ENCODE data around the gene GREB1. TPM values are rescaled to one million over a fixed set of nuclear protein-coding genes. Genes with fewer than 3 reads are reported as not detected.

The GREB1 gene
- total RNA-seq, 1 donor from 2014 or later, result 6.8 TPM

GRCh38 chr2:11566383-11566782 is 32.5 kb downstream of the GREB1 start:
- H3K9ac ChIP-seq (ENCODE audit: low read depth in 1 of 3, low read length in 3 of 3), result no peak overlapping the region
- no peaks in the 10 kb centered on the region for H3K9me3 ChIP-seq (ENCODE audit: control insufficient read depth in 3 of 3, low read length in 3 of 3)
- no peaks in the 10 kb centered on the region for H3K27me3 ChIP-seq (ENCODE audit: control insufficient read depth in 3 of 3, insufficient read depth in 3 of 3, low read length in 3 of 3)
- H3K4me1 ChIP-seq (ENCODE audit: control insufficient read depth in 3 of 3, insufficient read depth in 3 of 3, low read length in 3 of 3), result no peaks in the 10 kb centered on the region
- no peak overlapping the region for H3K27ac ChIP-seq (ENCODE audit: low read depth, low read length)
- H3K36me3 ChIP-seq (ENCODE audit: control insufficient read depth in 3 of 3, insufficient read depth in 3 of 3, low read length in 3 of 3), result no peaks in the 10 kb centered on the region
- no peak overlapping the region for H3K4me3 ChIP-seq (ENCODE audit: low read length in 3 of 3)

GRCh38 chr2:11567631-11568031 is 33.8 kb downstream of the GREB1 start:
- H3K36me3 ChIP-seq (ENCODE audit: control insufficient read depth in 3 of 3, insufficient read depth in 3 of 3, low read length in 3 of 3), result no peaks in the 10 kb centered on the region
- H3K27ac ChIP-seq (ENCODE audit: low read depth, low read length), result no peak overlapping the region
- H3K27me3 ChIP-seq (ENCODE audit: control insufficient read depth in 3 of 3, insufficient read depth in 3 of 3, low read length in 3 of 3), result no peaks in the 10 kb centered on the region
- H3K9me3 ChIP-seq (ENCODE audit: control insufficient read depth in 3 of 3, low read length in 3 of 3), result no peaks in the 10 kb centered on the region
- H3K9ac ChIP-seq (ENCODE audit: low read depth in 1 of 3, low read length in 3 of 3), result no peak overlapping the region
- H3K4me1 ChIP-seq (ENCODE audit: control insufficient read depth in 3 of 3, insufficient read depth in 3 of 3, low read length in 3 of 3), result no peaks in the 10 kb centered on the region
- no peak overlapping the region for H3K4me3 ChIP-seq (ENCODE audit: low read length in 3 of 3)

- H3K27ac ChIP-seq (ENCODE audit: low read depth, low read length), result no peak overlapping the region
- H3K4me1 ChIP-seq (ENCODE audit: control insufficient read depth in 3 of 3, insufficient read depth in 3 of 3, low read length in 3 of 3), result no peaks in the 10 kb centered on the region
- no peaks in the 10 kb centered on the region for H3K27me3 ChIP-seq (ENCODE audit: control insufficient read depth in 3 of 3, insufficient read depth in 3 of 3, low read length in 3 of 3)
- no peaks in the 10 kb centered on the region for H3K36me3 ChIP-seq (ENCODE audit: control insufficient read depth in 3 of 3, insufficient read depth in 3 of 3, low read length in 3 of 3)
- H3K9me3 ChIP-seq (ENCODE audit: control insufficient read depth in 3 of 3, low read length in 3 of 3), result no peaks in the 10 kb centered on the region
- no peak overlapping the region for H3K4me3 ChIP-seq (ENCODE audit: low read length in 3 of 3)
- no peak overlapping the region for H3K9ac ChIP-seq (ENCODE audit: low read depth in 1 of 3, low read length in 3 of 3)
Measured at GRCh38 chr2:11568436-11568835, 34.6 kb downstream of the GREB1 start.

DNA sequence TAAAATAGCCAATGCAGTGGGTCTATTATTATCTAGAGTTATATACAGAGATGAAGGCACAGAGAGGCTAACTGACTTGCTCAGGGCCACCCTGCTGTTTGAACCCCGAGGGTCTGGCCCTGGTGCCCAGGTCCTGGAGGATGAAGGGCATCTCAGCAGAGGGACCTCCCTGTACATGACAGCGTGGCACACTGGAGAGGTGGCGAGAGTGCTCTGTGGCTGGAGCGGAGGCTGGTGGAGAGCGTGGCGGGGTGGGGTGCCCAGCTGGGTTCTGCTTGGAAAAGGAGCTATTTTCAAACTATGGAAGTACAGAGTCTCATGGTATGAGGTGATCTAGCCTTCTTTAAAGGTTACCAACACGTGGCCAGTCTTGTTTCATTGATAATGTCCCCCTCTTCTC is 35.8 kb downstream of the GREB1 start:
- Histone ChIP-seq H3K27me3 (ENCODE audit: control insufficient read depth in 3 of 3, insufficient read depth in 3 of 3, low read length in 3 of 3) (no peaks in the 10 kb centered on the region), H3K9ac (ENCODE audit: low read depth in 1 of 3, low read length in 3 of 3) (no peak overlapping the region)

GRCh38 chr2:11571170-11571569 is 37.3 kb downstream of the GREB1 start:
- Histone ChIP-seq H3K27me3 (ENCODE audit: control insufficient read depth in 3 of 3, insufficient read depth in 3 of 3, low read length in 3 of 3) (no peaks in the 10 kb centered on the region), H3K4me1 (ENCODE audit: control insufficient read depth in 3 of 3, insufficient read depth in 3 of 3, low read length in 3 of 3) (peaks cover 7 to 13% (median 9%) of the 10 kb centered on the region in 3 donors), H3K36me3 (ENCODE audit: control insufficient read depth in 3 of 3, insufficient read depth in 3 of 3, low read length in 3 of 3) (no peaks in the 10 kb centered on the region), H3K9ac (ENCODE audit: low read depth in 1 of 3, low read length in 3 of 3) (no peak overlapping the region), H3K9me3 (ENCODE audit: control insufficient read depth in 3 of 3, low read length in 3 of 3) (no peaks in the 10 kb centered on the region), H3K4me3 (ENCODE audit: low read length in 3 of 3) (no peak overlapping the region), H3K27ac (ENCODE audit: low read depth, low read length) (no peak overlapping the region)

More for the DNA sequence above, 35.8 kb downstream of the GREB1 start:
- Histone ChIP-seq H3K36me3 (ENCODE audit: control insufficient read depth in 3 of 3, insufficient read depth in 3 of 3, low read length in 3 of 3) (no peaks in the 10 kb centered on the region), H3K9me3 (ENCODE audit: control insufficient read depth in 3 of 3, low read length in 3 of 3) (no peaks in the 10 kb centered on the region), H3K27ac (ENCODE audit: low read depth, low read length) (no peak overlapping the region), H3K4me3 (ENCODE audit: low read length in 3 of 3) (no peak overlapping the region), H3K4me1 (ENCODE audit: control insufficient read depth in 3 of 3, insufficient read depth in 3 of 3, low read length in 3 of 3) (peaks cover 5 to 6% (median 5%) of the 10 kb centered on the region in 3 donors)

DNA sequence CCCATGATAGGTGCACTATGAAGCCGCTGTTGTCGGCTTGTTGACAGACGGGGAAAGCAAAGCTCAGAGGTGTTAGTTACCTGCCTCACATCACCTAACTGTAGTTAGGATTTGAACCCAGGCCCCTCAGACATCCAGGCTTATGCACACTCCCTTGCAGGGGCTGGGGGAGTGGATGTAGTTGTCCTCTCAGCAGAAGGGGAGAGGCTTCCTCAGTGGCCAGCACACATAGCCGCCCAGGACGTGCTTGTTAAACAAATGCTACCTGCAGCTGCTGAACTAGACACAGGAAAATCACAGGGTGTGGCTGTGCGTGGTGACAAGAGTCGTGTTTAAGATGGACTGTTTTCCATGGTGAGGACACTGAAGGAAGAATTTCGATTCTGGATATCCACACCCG is 39.2 kb downstream of the GREB1 start:
- Histone ChIP-seq H3K9ac (ENCODE audit: low read depth in 1 of 3, low read length in 3 of 3) (no peak overlapping the region), H3K27ac (ENCODE audit: low read depth, low read length) (no peak overlapping the region), H3K4me3 (ENCODE audit: low read length in 3 of 3) (no peak overlapping the region), H3K9me3 (ENCODE audit: control insufficient read depth in 3 of 3, low read length in 3 of 3) (no peaks in the 10 kb centered on the region), H3K36me3 (ENCODE audit: control insufficient read depth in 3 of 3, insufficient read depth in 3 of 3, low read length in 3 of 3) (no peaks in the 10 kb centered on the region), H3K4me1 (ENCODE audit: control insufficient read depth in 3 of 3, insufficient read depth in 3 of 3, low read length in 3 of 3) (peaks cover 7 to 13% (median 9%) of the 10 kb centered on the region in 3 donors), H3K27me3 (ENCODE audit: control insufficient read depth in 3 of 3, insufficient read depth in 3 of 3, low read length in 3 of 3) (no peaks in the 10 kb centered on the region)

GRCh38 chr2:11573418-11574175 is 39.8 kb downstream of the GREB1 start:
- Histone ChIP-seq H3K9me3 (ENCODE audit: control insufficient read depth in 3 of 3, low read length in 3 of 3) (no peaks in the 10 kb centered on the region), H3K4me1 (ENCODE audit: control insufficient read depth in 3 of 3, insufficient read depth in 3 of 3, low read length in 3 of 3) (peaks cover 7 to 13% (median 9%) of the 10 kb centered on the region in 3 donors), H3K4me3 (ENCODE audit: low read length in 3 of 3) (no peak overlapping the region), H3K27ac (ENCODE audit: low read depth, low read length) (no peak overlapping the region), H3K36me3 (ENCODE audit: control insufficient read depth in 3 of 3, insufficient read depth in 3 of 3, low read length in 3 of 3) (no peaks in the 10 kb centered on the region), H3K9ac (ENCODE audit: low read depth in 1 of 3, low read length in 3 of 3) (no peak overlapping the region), H3K27me3 (ENCODE audit: control insufficient read depth in 3 of 3, insufficient read depth in 3 of 3, low read length in 3 of 3) (no peaks in the 10 kb centered on the region)

- H3K4me1 ChIP-seq (ENCODE audit: control insufficient read depth in 3 of 3, insufficient read depth in 3 of 3, low read length in 3 of 3), result peaks cover 7 to 13% (median 9%) of the 10 kb centered on the region in 3 donors
- no peak overlapping the region for H3K4me3 ChIP-seq (ENCODE audit: low read length in 3 of 3)
- no peaks in the 10 kb centered on the region for H3K9me3 ChIP-seq (ENCODE audit: control insufficient read depth in 3 of 3, low read length in 3 of 3)
- H3K36me3 ChIP-seq (ENCODE audit: control insufficient read depth in 3 of 3, insufficient read depth in 3 of 3, low read length in 3 of 3), result no peaks in the 10 kb centered on the region
- H3K9ac ChIP-seq (ENCODE audit: low read depth in 1 of 3, low read length in 3 of 3), result no peak overlapping the region
- no peak overlapping the region for H3K27ac ChIP-seq (ENCODE audit: low read depth, low read length)
- no peaks in the 10 kb centered on the region for H3K27me3 ChIP-seq (ENCODE audit: control insufficient read depth in 3 of 3, insufficient read depth in 3 of 3, low read length in 3 of 3)
Measured at GRCh38 chr2:11574176-11575046, 40.6 kb downstream of the GREB1 start.

DNA sequence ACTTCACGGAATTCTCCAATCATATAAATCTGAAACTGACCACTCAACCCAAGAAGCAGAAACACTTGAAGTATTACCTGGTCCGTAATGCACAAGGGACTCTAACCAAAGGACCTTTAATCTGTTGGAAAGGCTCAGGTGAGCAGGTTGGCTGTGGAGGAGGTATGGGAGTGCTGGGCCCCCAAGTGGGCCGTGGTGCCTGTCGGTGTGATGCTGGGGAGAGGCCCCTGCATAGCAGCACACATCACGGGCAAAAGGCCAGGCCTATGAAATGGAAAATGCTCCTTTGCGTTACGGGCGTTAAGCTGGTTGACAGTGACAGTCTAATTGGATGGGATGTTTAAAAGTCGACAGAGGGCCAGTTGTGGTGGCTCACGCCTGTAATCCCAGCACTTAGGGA is 42.6 kb downstream of the GREB1 start:
- Histone ChIP-seq H3K36me3 (ENCODE audit: control insufficient read depth in 3 of 3, insufficient read depth in 3 of 3, low read length in 3 of 3) (no peaks in the 10 kb centered on the region), H3K4me3 (ENCODE audit: low read length in 3 of 3) (no peak overlapping the region), H3K27ac (ENCODE audit: low read depth, low read length) (no peak overlapping the region)

More for the DNA sequence above, 42.6 kb downstream of the GREB1 start:
- H3K9me3 ChIP-seq (ENCODE audit: control insufficient read depth in 3 of 3, low read length in 3 of 3), result no peaks in the 10 kb centered on the region
- no peak overlapping the region for H3K9ac ChIP-seq (ENCODE audit: low read depth in 1 of 3, low read length in 3 of 3)
- peaks cover 7 to 13% (median 9%) of the 10 kb centered on the region in 3 donors for H3K4me1 ChIP-seq (ENCODE audit: control insufficient read depth in 3 of 3, insufficient read depth in 3 of 3, low read length in 3 of 3)
- H3K27me3 ChIP-seq (ENCODE audit: control insufficient read depth in 3 of 3, insufficient read depth in 3 of 3, low read length in 3 of 3), result no peaks in the 10 kb centered on the region
